ENCODE results near the gene CRKL.

The CRKL gene

DNA sequence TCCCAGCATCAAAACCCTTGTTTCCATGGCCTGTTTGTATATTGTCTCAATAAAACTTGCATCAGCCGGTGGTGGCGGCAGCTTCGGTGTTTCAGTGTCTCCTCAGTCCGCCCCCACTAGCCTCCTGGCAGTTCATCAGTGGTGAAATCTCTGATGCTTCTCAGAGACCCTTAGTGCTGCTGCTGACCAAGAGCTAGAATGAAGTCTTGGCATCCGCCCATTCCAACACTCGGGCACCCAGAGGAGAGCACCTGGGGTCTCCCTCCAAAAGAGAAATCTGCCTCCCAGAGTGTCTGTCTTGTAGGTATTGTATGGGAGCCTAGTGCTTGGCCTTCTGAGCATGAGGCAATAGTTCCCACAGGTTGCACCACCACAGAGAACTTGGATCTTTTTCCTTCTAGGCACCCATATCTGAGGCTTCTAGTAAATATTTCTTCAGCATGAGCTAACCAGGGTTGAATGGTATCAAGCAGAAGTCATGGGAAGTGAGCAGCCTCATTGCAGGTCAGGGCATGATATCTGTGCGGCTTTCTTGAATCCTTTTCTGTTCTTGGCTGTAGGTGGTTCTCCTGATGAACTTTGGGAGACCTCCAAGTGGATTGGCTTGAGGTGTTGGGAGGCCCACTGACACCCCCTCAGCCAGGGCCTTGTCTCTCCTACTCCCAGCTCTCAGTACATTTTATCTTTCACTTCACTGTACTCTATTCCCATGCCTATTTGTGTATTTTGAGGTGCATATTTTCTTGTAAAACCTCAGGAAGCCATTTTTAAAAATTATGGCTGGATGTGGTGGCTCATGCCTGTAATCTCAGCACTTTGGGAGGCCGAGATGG, 36.7 kb downstream of the CRKL start:
- TF ChIP-seq, protein P1, sequence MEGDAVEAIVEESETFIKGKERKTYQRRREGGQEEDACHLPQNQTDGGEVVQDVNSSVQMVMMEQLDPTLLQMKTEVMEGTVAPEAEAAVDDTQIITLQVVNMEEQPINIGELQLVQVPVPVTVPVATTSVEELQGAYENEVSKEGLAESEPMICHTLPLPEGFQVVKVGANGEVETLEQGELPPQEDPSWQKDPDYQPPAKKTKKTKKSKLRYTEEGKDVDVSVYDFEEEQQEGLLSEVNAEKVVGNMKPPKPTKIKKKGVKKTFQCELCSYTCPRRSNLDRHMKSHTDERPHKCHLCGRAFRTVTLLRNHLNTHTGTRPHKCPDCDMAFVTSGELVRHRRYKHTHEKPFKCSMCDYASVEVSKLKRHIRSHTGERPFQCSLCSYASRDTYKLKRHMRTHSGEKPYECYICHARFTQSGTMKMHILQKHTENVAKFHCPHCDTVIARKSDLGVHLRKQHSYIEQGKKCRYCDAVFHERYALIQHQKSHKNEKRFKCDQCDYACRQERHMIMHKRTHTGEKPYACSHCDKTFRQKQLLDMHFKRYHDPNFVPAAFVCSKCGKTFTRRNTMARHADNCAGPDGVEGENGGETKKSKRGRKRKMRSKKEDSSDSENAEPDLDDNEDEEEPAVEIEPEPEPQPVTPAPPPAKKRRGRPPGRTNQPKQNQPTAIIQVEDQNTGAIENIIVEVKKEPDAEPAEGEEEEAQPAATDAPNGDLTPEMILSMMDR (IDR thresholded peaks at IDR 0.05; ENCODE audit: insufficient read depth, low read length, missing control alignments), result no peak
- POLR2A ChIA-PET, result no interaction called here
- CTCF ChIA-PET, result interaction anchor here (1.1 to 7.1 kb wide), 8 partner anchors 7 to 73 kb away, joined by 3 to 54 read pairs (median 4); partner anchors contain the start of genes CRKL and LZTR1
- peak; percentile 19 for DNase-seq (ENCODE audit: low read depth, low spot score)
- no peak overlapping the region for H3K4me3 ChIP-seq (ENCODE audit: low read depth, low read length)

DNA sequence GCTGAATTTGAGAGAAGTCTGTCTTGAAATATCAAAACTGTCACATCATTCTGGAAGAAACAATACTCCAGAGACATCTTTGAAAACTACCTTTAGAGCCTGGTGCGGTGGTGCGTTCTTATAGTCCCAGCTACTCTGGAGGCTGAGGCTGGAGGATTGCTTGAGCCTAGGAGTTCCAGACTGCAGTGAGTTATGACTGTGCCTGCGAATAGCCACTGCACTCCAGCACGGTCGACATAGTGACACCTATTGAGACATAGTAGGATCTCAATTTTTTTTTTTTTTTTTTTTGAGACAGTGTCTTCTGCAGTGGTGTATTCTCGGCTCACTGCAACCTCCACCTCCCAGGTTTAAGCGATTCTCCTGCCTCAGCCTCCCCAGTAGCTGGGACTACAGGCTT, 38.3 kb downstream of the CRKL start:
- H3K4me3 ChIP-seq (ENCODE audit: low read depth, low read length), result no peak overlapping the region
- POLR2A ChIA-PET, result no interaction called here
- CTCF ChIA-PET, result interaction anchor here (1.6 to 8.9 kb wide), 3 partner anchors 16 to 70 kb away, joined by 5 to 80 read pairs (median 5); no protein-coding TSS in a partner anchor
- TF ChIP-seq, protein P1 (IDR thresholded peaks at IDR 0.05; ENCODE audit: insufficient read depth, low read length, missing control alignments), result no peak
- no peak for DNase-seq (ENCODE audit: low read depth, low spot score)

DNA sequence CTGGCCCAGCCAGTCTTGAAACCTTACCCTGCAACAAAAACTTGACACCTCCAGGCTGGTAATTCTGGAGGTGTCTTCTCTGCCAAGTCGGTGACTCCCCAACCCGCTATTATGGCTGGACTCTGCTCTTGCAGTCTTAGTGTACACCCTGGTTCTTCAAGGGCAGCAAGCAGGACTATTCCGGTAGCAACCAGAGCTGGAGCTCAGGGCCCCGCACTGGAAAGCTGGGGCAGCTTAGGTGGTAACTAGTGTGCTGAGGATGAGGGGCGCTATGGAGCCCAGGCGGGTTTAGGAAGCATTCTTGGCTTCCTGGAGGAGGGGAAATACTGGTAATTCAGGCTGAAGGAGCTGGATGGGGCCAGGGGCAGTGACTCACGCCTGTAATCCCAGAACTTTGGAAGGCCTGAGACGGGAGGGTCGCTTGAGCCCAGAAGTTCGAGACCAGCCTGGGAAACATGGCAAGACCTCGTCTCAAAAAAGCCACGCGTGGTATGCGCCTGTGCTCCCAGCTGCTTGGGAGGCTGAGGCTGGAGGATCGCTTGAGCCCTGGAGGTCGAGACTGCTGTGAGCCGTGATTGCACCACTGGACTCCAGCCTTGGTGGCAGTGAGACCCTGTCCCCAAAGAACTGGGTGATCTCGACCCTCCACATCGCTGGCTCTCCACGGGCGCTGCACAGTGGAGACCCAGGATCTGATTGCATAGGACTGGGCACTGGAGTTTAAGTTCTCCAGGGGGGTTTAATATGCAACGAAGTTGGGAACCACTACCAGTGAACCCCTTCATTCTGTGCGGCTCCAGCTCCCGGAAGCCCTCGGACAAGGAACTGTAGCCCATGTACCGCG, 39.3 kb downstream of the CRKL start:
- peak overlapping the region; percentile 62 for H3K4me3 ChIP-seq (ENCODE audit: low read depth, low read length)
- TF ChIP-seq, protein P1 (IDR thresholded peaks at IDR 0.05; ENCODE audit: insufficient read depth, low read length, missing control alignments), result no peak
- POLR2A ChIA-PET, result interaction anchor here (0.7 to 2.0 kb wide), 2 partner anchors 26 to 53 kb away, joined by 3 to 5 read pairs; partner anchors contain the start of gene LZTR1
- DNase-seq (ENCODE audit: low read depth, low spot score), result no peak
- CTCF ChIA-PET, result interaction anchor here (1.6 to 8.9 kb wide), 7 partner anchors 15 to 71 kb away, joined by 5 to 80 read pairs (median 6); partner anchors contain the start of genes CRKL and LZTR1

DNA sequence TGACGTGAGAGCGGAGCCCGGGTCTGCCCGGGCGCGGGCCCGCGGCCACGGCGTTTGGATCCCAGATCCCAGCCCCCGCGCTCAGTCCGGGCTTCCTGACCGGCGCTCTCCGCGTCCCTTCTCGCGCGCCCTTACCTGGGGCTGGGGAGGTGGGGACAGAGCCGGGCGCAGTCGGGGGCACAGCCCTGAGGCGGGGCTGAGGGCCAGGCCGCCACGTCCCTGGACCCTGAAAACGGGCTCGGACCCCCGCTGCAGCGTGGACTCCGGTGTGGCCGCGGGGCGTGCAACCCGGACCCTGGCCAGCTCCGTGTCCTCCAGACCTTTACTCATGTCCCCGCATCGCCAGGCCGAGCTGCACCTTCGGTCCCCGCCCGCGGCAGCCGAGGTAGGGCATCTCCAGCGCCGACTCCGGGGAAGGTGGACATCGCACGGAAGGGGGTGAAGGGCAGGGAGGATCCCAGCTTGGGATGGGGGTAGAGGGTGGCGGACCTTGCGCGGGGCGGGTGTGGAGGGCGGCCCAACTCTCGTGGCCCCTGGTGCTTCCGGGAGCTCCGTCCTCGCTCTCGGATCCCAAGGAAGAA, 40.0 kb downstream of the CRKL start:
- ChIA-PET POLR2A (interaction anchor here (2.0 kb wide), 1 partner anchor 25 kb away, joined by 5 read pairs; the partner anchor contains the start of gene LZTR1), CTCF (interaction anchor here (1.0 to 8.9 kb wide), 9 partner anchors 11 to 71 kb away, joined by 4 to 80 read pairs (median 6); partner anchors contain the start of genes CRKL and LZTR1)
- DNase-seq (ENCODE audit: low read depth, low spot score), result no peak
- H3K4me3 ChIP-seq (ENCODE audit: low read depth, low read length), result peak overlapping the region; percentile 62
- TF ChIP-seq, protein P1 (IDR thresholded peaks at IDR 0.05; ENCODE audit: insufficient read depth, low read length, missing control alignments), result no peak

DNA sequence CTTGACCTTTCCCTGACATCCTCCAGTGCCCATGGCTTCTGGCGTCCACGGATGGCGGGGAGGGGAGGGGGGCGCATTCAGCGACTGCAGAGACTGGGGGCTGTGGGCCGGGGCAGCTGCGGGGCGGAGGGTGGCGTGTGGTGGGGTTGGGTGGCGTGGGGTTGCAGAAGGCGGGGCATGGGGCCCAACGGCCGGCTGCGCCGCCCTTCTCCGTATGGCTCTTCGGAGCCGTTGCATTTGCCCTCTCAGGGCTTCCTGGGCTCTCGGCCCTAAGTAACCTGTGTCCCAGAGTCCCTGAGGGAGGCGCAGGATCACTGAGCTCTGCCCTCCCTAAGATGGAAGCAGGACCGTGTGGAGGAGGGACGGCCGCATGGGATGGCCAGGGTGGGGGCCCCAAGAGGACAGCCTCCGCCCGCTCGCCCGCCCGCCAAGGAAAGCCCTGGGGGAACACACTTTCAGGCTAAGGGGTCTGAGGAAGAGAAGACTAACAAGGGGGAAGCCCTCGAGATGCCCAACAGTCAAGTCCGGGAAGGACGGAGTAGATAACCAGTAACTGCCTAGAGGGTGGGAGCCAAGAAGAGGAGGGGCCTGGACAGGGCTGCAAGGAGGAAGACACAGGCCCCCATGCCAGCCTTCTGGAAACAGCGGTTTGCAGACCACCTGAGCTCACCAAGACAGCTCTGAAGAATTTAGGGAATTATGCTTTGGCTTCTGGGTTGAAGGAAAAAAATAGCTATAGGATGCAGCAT, 40.6 kb downstream of the CRKL start:
- DNase-seq (ENCODE audit: low read depth, low spot score), result no peak
- TF ChIP-seq, protein P1 (IDR thresholded peaks at IDR 0.05; ENCODE audit: insufficient read depth, low read length, missing control alignments), result no peak
- peak overlapping the region; percentile 62 for H3K4me3 ChIP-seq (ENCODE audit: low read depth, low read length)
- ChIA-PET CTCF (interaction anchor here (1.0 to 8.9 kb wide), 10 partner anchors 8 to 144 kb away, joined by 3 to 80 read pairs (median 7); partner anchors contain the start of genes CRKL and LZTR1), POLR2A (interaction anchor here (2.0 kb wide), 1 partner anchor 24 kb away, joined by 5 read pairs; the partner anchor contains the start of gene LZTR1)
